Measurements from ENCODE around the gene ZNF329. TPM values are rescaled to one million over a fixed set of nuclear protein-coding genes. Genes with fewer than 3 reads are reported as not detected.

Gene ZNF329
- total RNA-seq, 1 donor from 2014 or later: 11.1 TPM

DNA sequence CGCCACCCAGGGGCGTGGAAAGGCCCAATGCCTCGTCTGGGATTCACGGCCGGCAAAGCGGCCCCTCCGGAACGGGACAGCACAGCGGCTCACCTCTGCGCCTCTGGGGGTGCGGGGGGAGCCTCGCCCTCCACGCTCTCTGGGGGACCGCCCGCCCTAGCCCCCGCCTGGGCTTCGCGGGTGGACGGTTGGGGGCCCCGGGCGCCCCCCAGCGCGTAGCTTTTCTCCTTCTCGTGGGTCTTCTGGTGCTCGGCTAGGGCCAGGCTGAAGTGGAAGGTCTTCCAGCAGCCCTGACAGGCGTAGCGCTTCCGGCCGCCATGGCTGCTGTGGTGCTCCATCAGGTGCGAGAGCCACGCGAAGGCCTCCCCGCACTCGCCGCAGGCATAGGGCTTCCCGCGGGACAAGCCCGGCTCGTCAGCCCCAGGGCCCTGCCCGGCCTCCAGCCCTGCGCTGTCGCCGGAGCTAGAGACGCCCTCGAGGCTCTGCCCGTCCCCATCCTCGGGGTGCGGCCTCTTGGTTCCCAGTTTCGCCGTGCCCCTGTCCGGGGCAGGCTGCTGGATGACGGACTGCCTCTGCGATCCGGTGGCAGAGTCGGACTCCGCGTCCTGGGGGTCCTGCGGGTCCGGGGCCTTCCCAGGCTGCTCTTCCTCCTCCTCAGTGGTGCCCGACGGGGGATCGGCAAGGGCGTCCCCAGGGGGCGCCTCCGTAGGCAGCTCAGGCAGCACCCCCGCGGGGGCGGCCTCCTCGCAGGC is 65.8 kb downstream of the ZNF329 start:
- Histone ChIP-seq H3K27me3 (ENCODE audit: insufficient read depth, low read length) (no peaks in the 10 kb centered on the region), H3K9me3 (ENCODE audit: insufficient read depth, low read depth, low read length) (peaks cover 21% of the 10 kb centered on the region), H3K79me2 (ENCODE audit: insufficient read depth, low read length) (no peaks in the 10 kb centered on the region), H3K36me3 (ENCODE audit: insufficient read depth, low read length) (no peaks in the 10 kb centered on the region), H3K9ac (ENCODE audit: low read length) (no peak overlapping the region), H3K4me1 (ENCODE audit: insufficient read depth, low read length) (no peaks in the 10 kb centered on the region), H4K20me1 (ENCODE audit: insufficient read depth, low read length) (no peaks in the 10 kb centered on the region), H2AFZ (ENCODE audit: low read depth, low read length) (no peak overlapping the region), H3K27ac (ENCODE audit: low read depth, low read length) (no peak overlapping the region), H3K4me2 (ENCODE audit: low read length) (no peak overlapping the region), H3K4me3 (ENCODE audit: insufficient read depth, low read depth, low read length) (no peak overlapping the region)
- no peaks in the 10 kb centered on the region for H3K4me1 Mint-ChIP-seq (ENCODE audit: low read depth, unreplicated experiment)
- H3K36me3 Mint-ChIP-seq (ENCODE audit: low read depth, unreplicated experiment): peaks cover 40% of the 10 kb centered on the region
- DNase-seq (ENCODE audit: low read depth) (no peak), FAIRE-seq (no peak)
- no peak for TF ChIP-seq EZH2 (IDR thresholded peaks at IDR 0.05; ENCODE audit: insufficient read depth, low read length)
- TF ChIP-seq, protein P1, sequence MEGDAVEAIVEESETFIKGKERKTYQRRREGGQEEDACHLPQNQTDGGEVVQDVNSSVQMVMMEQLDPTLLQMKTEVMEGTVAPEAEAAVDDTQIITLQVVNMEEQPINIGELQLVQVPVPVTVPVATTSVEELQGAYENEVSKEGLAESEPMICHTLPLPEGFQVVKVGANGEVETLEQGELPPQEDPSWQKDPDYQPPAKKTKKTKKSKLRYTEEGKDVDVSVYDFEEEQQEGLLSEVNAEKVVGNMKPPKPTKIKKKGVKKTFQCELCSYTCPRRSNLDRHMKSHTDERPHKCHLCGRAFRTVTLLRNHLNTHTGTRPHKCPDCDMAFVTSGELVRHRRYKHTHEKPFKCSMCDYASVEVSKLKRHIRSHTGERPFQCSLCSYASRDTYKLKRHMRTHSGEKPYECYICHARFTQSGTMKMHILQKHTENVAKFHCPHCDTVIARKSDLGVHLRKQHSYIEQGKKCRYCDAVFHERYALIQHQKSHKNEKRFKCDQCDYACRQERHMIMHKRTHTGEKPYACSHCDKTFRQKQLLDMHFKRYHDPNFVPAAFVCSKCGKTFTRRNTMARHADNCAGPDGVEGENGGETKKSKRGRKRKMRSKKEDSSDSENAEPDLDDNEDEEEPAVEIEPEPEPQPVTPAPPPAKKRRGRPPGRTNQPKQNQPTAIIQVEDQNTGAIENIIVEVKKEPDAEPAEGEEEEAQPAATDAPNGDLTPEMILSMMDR (IDR thresholded peaks at IDR 0.05; ENCODE audit: insufficient read depth, low read depth, low read length): no peak
- H3K4me3 Mint-ChIP-seq (ENCODE audit: unreplicated experiment): no peak overlapping the region
- H3K27ac Mint-ChIP-seq (ENCODE audit: unreplicated experiment): no peak overlapping the region
- peaks cover 41% of the 10 kb centered on the region for H3K9me3 Mint-ChIP-seq (ENCODE audit: unreplicated experiment)
- peaks cover 4% of the 10 kb centered on the region for H3K27me3 Mint-ChIP-seq (ENCODE audit: low read depth, unreplicated experiment)

DNA sequence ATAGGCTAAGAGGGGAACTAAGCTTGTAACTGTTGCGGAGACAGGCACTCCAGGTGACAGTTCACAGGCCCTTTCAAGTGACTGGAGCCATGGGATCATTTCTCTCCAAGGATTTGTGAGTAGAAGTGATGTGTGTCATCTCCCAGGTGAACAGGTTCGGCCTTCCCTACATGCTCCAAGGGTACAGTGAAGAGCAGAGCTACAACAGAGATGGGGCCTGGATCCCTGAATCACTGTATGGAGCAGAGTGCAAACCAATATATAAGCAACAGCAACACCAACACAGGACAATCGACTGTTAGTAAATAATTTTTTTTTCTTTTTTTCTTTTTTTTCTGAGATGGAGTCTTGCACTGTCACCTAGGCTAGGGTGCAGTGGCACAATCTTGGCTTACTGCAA is 67.6 kb downstream of the ZNF329 start:
- Mint-ChIP-seq H3K4me3 (ENCODE audit: unreplicated experiment) (no peak overlapping the region), H3K27me3 (ENCODE audit: low read depth, unreplicated experiment) (peaks cover 4% of the 10 kb centered on the region), H3K36me3 (ENCODE audit: low read depth, unreplicated experiment) (peaks cover 32% of the 10 kb centered on the region), H3K9me3 (ENCODE audit: unreplicated experiment) (peaks cover 41% of the 10 kb centered on the region), H3K27ac (ENCODE audit: unreplicated experiment) (no peak overlapping the region), H3K4me1 (ENCODE audit: low read depth, unreplicated experiment) (no peaks in the 10 kb centered on the region)
- H4K20me1 ChIP-seq (ENCODE audit: insufficient read depth, low read length): no peaks in the 10 kb centered on the region
- no peak overlapping the region for H3K4me3 ChIP-seq (ENCODE audit: insufficient read depth, low read depth, low read length)
- H3K27ac ChIP-seq (ENCODE audit: low read depth, low read length): no peak overlapping the region
- H3K4me2 ChIP-seq (ENCODE audit: low read length): no peak overlapping the region
- no peaks in the 10 kb centered on the region for H3K4me1 ChIP-seq (ENCODE audit: insufficient read depth, low read length)
- H3K36me3 ChIP-seq (ENCODE audit: insufficient read depth, low read length): no peaks in the 10 kb centered on the region
- no peak overlapping the region for H2AFZ ChIP-seq (ENCODE audit: low read depth, low read length)
- H3K79me2 ChIP-seq (ENCODE audit: insufficient read depth, low read length): no peaks in the 10 kb centered on the region
- DNase-seq (ENCODE audit: low read depth) (no peak), FAIRE-seq (no peak)
- no peak overlapping the region for H3K9ac ChIP-seq (ENCODE audit: low read length)
- no peaks in the 10 kb centered on the region for H3K27me3 ChIP-seq (ENCODE audit: insufficient read depth, low read length)
- no peak for TF ChIP-seq EZH2 (IDR thresholded peaks at IDR 0.05; ENCODE audit: insufficient read depth, low read length)
- TF ChIP-seq, protein P1 (IDR thresholded peaks at IDR 0.05; ENCODE audit: insufficient read depth, low read depth, low read length): no peak
- H3K9me3 ChIP-seq (ENCODE audit: insufficient read depth, low read depth, low read length): peaks cover 17% of the 10 kb centered on the region

DNA sequence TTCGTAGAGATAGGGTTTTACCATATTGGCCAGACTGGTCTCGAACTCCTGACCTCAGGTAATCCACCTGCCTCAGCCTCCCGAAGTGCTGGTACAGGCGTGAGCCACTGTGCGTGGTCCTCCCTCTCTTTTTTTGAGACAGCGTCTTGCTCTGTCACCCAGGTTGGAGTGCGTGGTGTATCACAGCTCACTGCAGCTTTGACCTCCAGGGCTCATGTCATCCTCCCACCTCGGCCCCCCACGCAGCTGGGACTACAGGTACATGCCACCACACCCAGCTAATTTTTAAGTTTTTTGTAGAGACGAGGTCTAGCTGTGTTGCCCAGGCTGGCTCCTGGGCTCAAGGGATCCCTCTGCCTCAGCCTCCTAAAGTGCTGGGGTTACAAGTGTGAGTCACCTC is 70.8 kb downstream of the ZNF329 start:
- no peaks in the 10 kb centered on the region for H3K36me3 ChIP-seq (ENCODE audit: insufficient read depth, low read length)
- no peak overlapping the region for H3K27ac ChIP-seq (ENCODE audit: low read depth, low read length)
- no peak overlapping the region for H3K27ac Mint-ChIP-seq (ENCODE audit: unreplicated experiment)
- H3K9me3 ChIP-seq (ENCODE audit: insufficient read depth, low read depth, low read length): peaks cover 10% of the 10 kb centered on the region
- no peak overlapping the region for H3K4me2 ChIP-seq (ENCODE audit: low read length)
- H3K4me1 ChIP-seq (ENCODE audit: insufficient read depth, low read length): no peaks in the 10 kb centered on the region
- FAIRE-seq: no peak
- no peak for DNase-seq (ENCODE audit: low read depth)
- H4K20me1 ChIP-seq (ENCODE audit: insufficient read depth, low read length): no peaks in the 10 kb centered on the region
- H3K36me3 Mint-ChIP-seq (ENCODE audit: low read depth, unreplicated experiment): peaks cover 20% of the 10 kb centered on the region
- no peak overlapping the region for H3K9ac ChIP-seq (ENCODE audit: low read length)
- no peak for TF ChIP-seq EZH2 (IDR thresholded peaks at IDR 0.05; ENCODE audit: insufficient read depth, low read length)
- TF ChIP-seq, protein P1 (IDR thresholded peaks at IDR 0.05; ENCODE audit: insufficient read depth, low read depth, low read length): no peak
- H3K4me1 Mint-ChIP-seq (ENCODE audit: low read depth, unreplicated experiment): no peaks in the 10 kb centered on the region
- no peak overlapping the region for H3K4me3 Mint-ChIP-seq (ENCODE audit: unreplicated experiment)
- no peak overlapping the region for H2AFZ ChIP-seq (ENCODE audit: low read depth, low read length)
- peaks cover 4% of the 10 kb centered on the region for H3K27me3 Mint-ChIP-seq (ENCODE audit: low read depth, unreplicated experiment)
- H3K4me3 ChIP-seq (ENCODE audit: insufficient read depth, low read depth, low read length): no peak overlapping the region
- no peaks in the 10 kb centered on the region for H3K27me3 ChIP-seq (ENCODE audit: insufficient read depth, low read length)
- H3K79me2 ChIP-seq (ENCODE audit: insufficient read depth, low read length): no peaks in the 10 kb centered on the region
- peaks cover 45% of the 10 kb centered on the region for H3K9me3 Mint-ChIP-seq (ENCODE audit: unreplicated experiment)
